HG02852 (cell line): Measurements from ENCODE around the gene UNC13B.
"Not testable (repeated sequence)": the region's sequence is repeated elsewhere in the genome, so short reads cannot be mapped to it uniquely, and the experiment has no call there.

ENCODE experiments used
- ATAC-seq: cut with Tn5 transposase; IDR thresholded peaks from one replicate; pipeline ENCODE4 v1.9.1; 2021; ENCODE audit warnings: mild to moderate bottlenecking, moderate library complexity; ENCODE audit not compliant: unreplicated experiment

Gene UNC13B

DNA sequence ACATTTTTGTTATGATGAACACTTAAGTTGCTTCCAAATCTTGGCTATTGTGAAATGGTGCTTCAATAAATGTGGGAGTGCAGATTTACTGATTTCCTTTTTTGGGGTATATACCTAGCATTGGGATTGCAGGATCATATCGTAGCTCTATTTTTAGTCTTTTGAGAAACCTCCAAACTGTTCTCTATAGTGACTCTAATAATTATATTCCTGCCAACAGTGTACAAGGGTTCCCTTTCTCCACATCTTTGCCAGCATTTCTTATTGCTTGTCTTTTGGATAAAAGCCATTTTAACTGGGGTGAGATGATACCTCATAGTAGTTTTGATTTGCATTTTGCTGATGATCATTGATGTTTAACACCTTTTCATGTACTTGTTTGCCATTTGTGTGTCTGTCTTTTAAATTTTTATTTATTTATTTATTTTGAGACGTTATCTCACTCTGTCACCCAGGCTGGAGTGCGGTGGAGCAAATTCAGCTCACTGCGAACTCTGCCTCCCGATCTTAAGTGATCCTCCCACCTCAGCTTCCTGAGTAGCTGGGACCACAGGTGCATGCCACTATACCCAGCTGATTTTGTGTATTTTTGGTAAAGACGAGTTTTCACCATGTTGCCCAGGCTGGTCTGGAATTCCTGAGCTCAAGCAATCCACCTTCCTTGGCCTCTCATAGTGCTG, 59.0 kb downstream of the UNC13B start:
- ATAC-seq: no peak

DNA sequence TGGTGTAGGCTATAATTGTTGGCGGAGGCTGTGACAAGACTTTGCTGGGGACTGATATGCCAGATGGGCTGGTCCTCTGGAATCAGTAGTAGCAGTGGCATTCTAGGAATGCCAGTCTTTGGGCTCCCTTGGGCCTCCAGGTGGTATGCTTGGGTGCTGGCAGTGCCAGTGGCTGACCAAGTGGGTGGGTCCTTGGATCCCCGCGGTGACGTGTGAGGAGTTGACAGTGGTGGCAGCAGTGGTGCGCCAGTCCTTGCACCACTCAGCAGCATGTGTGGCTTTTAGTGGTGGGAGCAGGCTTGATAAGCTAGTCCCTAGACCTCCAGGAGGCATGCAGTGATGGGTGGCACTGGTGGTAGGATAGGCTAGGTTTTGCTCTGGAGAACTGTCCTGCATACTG, 63.9 kb downstream of the UNC13B start:
- ATAC-seq: no peak

DNA sequence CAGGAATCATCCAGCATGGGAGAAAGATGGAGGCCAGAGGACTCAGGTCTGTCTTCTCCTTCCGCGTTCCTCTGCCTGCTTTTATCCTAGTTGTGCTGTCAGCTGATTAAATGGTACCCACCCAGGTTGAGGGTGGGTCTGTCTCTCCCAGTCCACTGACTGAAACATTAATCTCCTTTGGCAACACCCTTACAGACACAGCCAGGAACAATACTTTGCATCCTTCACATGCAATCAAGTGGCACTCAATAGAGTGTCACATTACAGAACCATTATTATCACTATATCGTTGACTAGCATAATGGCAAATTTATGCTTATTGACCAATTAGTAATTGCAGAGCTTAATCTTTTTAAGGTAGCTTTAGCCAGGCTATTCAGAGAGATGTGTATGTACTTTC, 64.8 kb downstream of the UNC13B start:
- no peak for ATAC-seq

DNA sequence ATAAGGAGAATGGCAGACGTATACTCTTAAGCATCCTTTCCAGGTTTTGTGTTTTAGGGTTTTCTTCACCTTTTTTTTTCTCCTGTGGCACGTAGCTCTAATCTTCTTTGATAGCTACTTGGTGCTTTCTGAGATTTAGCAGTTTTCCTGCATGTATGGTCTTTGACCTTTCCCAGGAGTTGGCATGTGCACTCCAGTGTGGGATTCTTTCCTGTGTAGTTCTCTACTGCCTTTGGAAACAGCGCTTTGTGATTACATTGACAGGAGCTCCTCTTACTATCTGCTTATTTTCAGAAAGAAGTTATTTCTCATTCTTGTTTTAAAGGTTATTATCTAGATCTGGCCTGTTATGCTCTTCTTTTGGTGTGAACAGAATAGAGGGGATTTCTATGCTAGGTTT, 65.5 kb downstream of the UNC13B start:
- ATAC-seq: no peak

DNA sequence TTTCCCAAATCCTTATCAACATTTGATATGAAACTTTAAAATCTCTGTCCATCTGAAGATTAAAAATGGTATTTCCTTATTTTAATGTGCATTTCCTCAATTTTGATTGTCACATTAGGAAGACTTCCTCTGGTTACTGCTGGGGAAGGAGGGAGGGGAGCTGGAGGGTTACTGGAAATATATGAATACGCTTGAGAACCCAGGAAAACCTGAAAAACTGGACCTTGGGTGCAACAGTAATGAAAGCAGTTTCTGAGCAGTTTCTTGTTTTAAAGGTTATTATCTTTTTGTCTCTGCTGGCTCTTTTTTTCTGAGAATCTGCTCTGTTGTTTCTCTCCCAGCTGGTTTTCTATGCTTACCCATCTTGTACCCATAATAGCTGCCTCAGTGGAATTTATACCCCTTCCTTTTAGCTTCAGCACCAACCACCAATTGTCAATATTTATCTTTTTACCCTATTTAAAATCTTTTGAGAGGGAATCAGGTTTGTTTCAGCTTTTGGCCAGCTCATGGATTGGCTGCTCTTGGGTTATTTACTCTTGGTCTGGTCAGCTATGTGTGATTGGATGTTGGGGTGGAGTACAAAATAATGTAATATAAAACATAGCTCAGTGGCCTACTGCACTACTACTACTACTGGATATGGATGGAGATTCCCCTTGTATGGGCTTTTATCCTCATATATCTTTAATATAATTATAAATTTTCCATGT, 67.4 kb downstream of the UNC13B start:
- no peak for ATAC-seq

DNA sequence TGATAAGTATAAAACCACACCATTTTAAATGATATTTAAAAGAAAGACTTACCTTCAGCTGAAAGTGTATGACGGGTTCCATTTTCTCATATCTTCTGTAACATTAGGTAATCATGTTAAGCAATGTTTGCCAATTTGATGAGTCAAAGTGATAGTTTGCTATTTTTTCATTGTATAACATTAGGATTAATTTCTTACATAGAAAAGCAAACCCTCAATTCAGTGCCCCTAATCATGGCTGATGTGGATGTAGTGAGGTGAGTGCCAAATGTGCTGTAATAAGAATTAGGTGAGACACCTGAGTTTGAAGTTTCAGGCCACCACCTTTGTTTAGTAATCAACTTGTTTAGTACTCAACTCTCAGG, 68.0 kb downstream of the UNC13B start:
- no peak for ATAC-seq

DNA sequence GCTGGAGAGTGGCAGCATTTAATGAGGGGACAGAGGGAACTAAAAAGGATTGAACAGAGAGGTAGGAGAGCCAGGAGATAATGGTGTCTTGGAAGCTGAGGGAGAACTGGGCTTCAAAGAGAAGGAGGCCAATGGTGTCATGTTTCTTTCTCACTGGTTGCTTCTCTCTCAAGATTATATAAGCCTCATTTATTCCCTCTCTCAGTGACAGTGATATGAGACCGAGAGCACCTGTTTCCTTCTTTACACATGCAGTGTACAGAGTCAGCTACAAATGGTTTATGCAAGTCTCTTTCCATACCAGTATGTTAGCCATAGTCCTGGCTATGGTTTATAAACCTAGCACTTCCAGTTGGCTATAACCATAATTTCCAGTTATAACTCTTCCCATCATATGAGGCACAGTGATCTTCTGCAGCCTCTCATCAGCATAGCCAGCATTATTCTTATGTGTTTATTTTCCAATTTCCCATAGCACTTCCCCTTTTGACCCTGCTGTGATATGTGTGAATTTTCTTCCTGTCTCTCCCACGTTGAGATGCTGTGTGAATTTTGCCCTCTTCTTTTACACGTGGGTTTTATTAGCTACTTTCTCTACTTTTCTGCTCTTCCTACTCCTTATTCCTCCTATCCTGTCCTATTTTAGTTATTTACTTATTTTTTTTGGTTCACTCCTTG, 71.2 kb downstream of the UNC13B start:
- no peak for ATAC-seq

DNA sequence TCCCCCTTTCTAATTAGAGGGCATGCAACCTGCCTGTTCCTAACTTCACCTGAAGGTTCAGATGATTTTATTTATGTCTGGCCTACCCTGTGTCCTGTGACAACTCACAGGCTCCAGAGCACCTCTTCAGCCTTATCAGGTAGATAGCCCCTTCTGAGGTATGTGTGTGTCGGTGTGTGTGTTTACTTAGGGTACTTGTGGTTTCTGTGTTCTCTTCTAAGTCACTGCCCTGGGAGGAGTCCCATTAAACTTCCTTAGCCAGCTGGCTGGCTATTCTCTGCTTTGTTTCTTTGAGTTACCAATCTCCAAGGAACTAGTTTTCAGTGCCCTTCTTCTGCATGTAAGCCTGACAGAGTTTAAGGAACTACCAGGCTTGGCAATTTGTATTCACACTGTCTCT, 74.9 kb downstream of the UNC13B start:
- ATAC-seq: no peak

DNA sequence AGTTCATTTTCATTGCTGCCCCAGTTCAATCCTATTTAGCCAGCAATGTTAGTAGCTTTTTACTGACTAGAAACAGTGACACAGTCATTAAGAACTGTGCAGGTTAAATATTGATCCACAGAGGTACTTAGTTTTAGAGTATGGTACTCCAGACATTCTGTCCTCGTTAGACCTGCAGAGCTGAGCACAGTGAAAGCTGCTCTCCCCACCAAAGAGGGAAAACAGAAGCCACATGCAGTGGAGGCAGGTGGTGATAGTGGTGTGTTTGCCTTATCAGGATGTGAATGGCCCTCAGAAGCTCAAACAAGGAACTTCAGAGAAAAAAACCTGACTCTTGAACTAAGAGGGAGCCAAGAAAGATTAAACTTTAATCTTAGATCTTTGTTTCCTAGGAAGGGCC, 75.5 kb downstream of the UNC13B start:
- no peak for ATAC-seq

DNA sequence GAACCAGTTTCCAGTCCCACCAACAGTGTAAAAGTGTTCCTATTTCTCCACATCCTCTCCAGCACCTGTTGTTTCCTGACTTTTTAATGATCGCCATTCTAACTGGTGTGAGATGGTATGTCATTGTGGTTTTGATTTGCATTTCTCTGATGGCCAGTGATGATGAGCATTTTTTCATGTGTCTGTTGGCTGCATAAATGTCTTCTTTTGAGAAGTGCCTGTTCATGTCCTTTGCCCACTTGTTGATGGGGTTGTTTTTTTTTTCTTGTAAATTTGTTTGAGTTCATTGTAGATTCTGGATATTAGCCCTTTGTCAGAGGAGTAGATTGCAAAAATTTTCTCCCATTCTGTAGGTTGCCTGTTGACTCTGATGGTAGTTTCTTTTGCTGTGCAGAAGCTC, 84.1 kb downstream of the UNC13B start:
- not testable (repeated sequence) for ATAC-seq

DNA sequence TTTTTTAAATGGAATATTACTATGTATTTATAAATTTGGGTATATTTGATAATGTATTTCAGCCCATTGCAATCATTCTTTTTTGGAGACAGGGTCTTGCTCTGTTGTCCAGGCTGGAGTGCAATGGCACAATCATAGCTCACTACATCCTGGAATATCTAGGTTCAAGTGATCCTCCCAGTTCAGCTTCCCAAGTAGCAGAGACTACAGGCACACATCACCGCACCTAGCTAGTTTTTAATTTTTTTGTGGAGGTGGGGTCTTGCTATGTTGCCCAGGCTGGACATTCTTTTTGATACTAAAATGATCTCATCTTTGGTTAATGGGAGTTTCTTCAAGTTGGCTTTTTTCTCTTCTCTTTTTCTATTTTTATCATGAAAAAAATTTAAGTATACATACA, 91.3 kb downstream of the UNC13B start:
- ATAC-seq: no peak

DNA sequence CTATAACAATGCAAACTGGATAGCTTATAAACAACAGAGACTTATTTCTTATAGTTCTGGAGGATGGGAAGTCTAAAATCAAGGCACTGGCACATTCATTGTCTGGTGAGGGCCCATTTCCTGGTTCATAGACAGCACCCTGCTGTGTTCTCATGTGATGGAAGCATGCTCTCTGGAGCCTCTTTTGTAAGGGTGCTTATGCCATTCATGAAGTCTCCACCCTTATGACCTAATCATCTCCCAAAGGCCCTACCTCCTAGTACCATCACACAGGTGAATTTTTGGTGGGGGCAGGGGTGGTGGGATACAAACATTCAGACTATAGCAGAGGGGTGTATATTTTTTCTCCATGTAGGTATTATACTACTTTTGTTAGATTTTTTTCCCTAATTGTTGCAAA, 92.4 kb downstream of the UNC13B start:
- ATAC-seq: no peak

DNA sequence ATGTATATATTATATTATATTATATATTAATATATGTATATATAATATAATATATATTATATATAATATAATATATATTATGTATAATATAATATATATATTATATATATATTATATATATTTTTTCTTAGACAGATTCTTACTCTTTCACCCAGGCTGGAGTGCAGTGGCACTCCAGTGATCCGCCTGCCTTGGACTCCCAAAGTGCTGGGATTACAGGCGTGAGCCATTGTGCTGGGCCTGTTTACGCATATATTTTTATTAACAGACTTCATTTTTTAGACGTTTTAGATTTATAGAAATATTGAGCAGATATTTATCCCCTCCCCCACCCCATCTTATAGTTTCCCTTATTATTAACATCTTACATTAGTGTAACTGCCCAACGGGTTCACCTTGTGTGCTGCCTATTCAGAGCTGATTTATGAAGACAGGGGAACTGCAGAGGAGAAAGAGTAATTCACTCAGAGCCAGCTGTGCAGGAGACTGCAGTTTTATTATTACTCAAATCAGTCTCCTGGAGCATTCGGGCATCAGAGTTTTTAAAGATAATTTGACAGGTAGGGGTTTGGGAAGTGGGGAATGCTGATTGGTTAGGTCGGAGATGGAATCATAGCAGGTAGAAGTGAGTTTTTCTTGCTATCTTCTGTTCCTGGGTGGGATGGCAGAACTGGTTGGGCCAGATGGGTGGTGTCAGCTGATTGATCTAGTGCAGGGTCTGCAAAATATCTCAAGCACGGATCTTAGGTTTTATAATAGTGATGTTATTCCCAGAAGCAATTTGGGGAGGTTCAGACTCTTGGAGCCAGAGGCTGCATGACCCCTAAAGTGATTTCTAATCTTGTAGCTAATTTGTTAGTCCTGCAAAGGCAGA, 93.4 kb downstream of the UNC13B start:
- no peak for ATAC-seq

DNA sequence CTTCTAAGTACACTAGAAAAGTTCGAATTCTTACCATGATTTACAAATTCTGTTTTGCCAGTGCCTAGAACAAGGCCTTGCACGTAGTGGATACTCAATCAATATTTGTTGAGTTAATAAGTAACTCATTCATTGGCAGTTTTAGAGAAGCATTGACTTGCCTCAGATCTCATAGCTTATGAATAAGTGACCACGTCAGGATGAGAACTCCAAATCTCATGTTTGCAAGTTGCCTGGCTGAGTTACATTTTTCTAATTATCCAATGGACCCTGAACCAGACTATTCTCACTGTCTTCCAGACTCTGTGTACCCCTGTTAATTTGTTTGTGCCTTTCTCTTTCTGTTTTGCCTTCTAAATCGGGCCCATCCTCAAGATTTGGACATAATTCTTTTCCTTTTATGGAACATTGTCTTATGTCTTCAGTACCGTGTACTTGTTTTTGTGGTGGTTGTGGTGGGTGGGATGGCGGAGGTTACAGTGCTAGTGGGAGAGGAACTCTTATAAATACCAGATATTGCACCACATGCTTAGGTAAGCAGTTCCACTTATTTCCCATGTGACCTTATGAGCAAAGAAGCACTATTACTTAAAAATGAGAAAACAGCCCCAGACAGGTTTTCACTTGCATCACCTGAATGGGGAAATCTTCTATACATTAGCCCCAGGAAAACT, 96.3 kb downstream of the UNC13B start:
- no peak for ATAC-seq

DNA sequence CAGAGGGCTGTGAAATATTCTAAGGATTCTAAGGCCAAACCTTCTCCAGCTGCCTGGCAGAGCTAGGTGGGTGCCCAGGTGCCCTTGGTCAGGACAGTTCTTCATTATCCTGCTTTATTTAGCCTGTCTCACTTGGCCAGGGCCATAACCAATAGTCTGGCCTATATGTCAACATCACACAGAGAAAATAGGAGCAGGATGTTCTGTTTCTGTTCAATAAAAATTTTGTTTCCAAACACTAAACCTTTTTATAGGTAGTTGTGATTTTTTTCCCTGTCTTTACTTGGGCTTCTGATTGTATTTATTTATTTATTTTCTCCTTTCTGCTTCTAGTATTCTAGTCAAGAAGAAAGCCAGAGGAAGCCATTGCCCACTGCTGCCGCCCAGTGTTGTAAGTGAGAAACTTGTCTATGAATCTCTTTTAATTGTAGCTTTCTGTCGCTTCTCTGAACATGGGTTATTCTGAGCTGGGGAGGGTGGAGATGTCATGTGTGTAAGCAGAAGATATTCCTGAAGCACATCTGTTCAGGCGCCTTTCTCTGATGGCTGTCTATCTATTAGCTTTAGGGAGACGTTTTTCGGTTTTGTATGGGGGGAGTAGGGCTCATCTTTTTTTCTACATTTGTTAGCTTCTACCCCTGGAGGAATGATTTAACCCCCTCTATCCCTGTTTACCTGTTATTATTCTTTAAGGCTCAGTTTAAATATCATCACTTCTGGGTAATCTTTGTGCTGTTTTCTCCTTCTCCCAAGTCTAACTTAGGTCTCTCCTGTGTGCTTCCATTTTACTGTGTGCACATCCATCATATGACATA, 97.1 kb downstream of the UNC13B start:
- ATAC-seq: no peak

DNA sequence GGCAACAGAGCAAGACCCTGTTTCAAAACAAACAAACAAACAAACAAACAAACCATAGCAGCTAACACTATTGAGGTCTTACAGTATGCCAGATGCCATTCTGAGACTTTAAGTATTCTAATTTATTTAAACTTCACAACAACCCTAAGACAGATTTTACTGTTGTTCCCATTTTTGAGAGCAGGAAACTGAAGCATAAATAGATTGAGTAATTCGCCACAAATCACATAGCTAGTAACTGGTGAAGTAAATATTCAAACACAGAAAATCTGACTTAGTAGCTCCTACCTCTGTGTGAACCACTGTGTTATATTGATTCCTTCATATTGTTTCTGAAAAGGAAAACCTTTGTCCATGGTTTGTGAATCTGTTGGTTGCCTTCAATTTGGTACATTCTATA, 98.4 kb downstream of the UNC13B start:
- no peak for ATAC-seq

DNA sequence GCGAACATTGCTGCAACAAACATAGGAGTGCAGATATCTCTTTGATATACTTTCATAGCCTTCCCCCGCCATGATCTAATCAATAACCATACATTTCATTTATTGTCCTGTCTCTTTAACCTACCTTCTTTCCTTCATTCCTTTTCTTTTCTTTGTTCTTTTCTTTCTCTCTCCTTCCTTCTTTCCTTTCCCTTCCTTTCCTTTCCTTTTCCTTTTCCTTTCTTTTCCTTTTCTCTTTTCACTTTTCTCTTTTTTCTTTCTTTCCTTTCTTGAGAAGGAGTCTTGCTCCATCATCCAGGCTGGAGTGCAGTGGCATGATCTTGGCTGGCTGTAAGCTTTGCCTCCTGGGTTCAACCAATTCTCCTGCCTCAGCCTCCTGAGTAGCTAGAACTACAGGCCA, 100.3 kb downstream of the UNC13B start:
- no peak for ATAC-seq

DNA sequence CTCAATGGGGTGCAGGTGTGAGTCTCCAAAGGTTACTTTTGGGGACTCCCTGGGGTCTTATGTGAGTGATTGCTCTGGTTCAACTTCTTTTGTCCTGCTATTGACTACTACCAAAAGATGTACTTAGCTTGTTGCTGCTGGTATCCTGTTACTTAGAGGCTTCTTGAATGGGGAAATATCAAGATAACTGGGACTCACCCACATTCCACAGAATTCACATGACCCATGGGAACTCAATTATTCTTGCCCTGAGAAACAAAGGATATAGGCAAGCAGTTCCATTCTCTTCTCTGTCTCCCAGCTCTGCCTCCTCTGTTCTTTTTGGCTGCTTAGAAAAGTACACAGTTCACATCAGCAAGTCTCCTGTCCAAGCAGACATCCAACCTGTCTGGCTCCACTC, 105.9 kb downstream of the UNC13B start:
- no peak for ATAC-seq

DNA sequence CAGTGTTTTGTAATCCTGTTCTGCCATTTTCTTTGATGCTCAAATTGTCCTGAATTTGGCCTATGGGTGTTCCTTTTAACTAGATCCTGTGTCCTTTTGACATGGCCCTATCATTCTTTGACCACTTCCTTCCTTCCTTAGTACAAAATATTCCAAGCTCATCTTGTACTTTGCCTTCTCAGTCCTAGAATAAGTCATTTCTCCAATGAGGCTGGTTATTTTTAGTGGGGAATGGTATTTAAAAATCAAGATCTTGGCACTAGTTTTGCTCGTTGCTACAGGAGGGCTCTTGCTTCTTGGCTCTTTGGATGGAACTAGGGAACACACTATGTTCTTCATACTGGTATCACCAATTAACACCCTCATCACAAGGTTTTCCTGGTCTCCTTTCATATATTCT, 108.1 kb downstream of the UNC13B start:
- ATAC-seq: no peak

DNA sequence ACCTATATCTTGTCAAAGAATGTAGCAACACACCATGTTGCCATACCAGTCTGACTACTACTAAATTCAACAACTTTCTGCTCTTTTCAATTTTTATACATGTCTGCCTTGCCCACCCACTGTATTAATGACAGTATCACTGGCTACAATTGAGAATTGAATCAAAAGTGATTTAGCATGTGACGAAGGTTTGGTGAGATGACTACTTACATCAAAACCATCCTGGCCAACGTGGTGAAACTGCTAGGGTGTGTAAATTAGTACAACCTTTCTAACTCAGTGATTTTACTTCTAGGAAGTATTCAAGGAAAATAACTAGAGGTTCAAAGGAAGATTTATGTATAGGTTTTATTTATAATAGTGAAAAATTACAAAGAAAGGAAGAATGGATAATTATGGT, 109.8 kb downstream of the UNC13B start:
- ATAC-seq: no peak
